DMS 273 treated with DMSO at 0.1 percent for 48 hours (cell line): ENCODE data around the gene PPP6R1.
A peak's percentile ranks its signal among the peaks of the same experiment; 100 is the strongest.

Experiments
- DNase-seq: peaks from one replicate; lab custom pipeline; 2025; lab: John Stamatoyannopoulos, UW

PPP6R1 gene, protein sequence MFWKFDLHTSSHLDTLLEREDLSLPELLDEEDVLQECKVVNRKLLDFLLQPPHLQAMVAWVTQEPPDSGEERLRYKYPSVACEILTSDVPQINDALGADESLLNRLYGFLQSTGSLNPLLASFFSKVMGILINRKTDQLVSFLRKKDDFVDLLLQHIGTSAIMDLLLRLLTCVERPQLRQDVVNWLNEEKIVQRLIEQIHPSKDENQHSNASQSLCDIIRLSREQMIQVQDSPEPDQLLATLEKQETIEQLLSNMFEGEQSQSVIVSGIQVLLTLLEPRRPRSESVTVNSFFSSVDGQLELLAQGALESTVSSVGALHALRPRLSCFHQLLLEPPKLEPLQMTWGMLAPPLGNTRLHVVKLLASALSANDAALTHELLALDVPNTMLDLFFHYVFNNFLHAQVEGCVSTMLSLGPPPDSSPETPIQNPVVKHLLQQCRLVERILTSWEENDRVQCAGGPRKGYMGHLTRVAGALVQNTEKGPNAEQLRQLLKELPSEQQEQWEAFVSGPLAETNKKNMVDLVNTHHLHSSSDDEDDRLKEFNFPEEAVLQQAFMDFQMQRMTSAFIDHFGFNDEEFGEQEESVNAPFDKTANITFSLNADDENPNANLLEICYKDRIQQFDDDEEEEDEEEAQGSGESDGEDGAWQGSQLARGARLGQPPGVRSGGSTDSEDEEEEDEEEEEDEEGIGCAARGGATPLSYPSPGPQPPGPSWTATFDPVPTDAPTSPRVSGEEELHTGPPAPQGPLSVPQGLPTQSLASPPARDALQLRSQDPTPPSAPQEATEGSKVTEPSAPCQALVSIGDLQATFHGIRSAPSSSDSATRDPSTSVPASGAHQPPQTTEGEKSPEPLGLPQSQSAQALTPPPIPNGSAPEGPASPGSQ

DNA sequence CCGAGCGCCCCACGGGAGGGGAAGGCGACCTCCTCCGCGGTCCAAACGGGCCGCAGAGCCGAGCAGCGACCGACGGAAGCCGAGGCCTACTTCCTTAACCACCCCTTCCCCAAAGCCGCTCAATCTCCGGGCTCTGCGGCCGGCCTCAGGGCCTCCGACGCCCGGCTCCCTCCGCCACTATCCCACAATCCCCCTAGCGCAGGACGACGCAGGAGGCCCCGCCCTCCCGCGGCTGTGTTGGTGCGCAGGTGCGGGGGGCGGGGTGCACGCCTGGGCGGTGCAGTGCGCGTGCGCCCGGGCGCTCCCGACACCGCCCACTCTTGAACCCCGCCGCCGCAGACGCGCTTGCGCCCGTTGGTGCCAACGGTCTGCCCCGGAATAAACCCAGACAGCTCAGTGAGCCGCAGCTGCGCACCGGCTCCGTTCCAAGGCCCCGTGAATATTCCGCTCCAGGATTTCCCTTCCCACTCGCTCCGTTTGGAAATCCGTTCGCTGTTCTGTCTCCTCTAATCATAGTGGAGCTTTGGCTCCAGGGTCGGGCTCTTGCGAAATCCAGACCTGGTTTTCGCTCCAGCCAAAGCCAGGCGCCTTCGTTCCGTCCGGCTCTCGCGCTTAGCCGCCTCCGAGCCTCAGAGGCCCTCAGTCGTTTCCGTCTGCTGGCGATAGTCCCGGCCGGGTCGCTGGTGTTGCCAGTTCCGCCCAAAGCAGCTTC is at the start of gene PPP6R1:
PPP6R1 (minus strand) TSS at position 190 of the 712 bp plus-strand sequence. CDS start 11,914 bp downstream, outside the sequence.
- DNase-seq, result peak; percentile 99

DNA sequence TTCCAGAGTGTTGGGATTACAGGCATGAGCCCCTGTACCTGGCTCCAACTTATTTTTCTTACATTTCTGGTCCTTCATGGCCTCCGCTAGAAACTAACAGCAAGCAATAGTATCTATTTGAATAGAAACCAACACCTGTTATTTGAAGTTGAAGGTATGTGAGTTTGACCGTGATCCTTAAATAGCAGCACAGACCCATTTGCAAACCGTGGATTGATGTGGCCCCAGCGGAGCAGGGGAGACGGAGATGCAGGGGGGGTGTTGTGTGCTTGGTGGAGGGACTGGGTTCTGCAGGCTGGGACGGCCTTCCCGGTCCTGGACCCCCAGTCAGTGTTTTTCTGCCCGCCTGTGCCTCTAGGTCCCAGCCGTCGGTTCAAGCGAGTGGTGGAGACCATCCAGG is 49.5 kb upstream of the PPP6R1 start:
- DNase-seq, result no peak

DNA sequence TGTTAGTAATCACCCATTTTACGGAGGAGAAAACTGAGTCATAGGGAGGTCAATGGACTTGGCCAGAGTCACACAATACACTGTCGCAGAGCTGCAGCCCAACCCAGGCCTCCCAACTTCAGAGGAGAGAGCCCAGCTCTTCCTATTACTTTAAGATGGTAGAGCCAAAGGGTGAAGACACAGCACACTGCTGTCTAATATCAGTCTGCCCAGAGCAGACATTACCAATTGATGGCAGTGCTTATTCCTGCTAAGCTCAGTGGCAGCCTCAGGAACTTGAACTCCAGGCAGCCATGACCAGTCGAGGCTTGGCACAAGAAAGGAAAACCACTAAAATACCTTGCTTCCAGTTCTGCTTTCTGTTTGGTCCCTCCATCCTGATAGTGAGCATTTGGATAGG is 47.9 kb upstream of the PPP6R1 start:
- no peak for DNase-seq

DNA sequence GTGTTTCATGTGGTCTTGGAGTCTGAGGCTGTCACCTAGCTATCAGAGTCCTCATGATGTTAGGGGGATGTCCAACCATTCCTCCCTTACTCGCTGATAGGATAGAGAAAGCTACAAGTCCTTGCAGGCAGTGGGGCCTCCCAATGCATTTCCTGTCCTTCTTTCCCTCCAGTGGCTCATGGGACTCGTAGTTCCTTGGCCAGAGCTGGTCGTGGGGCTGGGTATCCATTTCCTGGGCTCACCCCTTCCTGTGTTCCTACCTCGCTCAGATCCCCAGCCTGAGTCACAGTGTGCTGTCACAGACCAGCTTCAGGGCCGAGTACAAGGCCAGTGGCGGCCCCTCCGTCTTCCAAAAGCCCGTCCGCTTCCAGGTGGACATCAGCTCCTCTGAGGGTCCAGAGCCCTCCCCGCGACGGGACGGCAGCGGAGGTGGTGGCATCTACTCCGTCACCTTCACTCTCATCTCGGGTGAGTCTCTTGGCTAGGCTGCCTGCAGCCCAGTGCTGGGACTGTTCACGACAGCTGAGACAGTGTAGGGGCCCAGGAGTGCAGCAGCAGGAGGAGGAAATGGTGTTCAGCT is 47.3 kb upstream of the PPP6R1 start:
- no peak for DNase-seq

DNA sequence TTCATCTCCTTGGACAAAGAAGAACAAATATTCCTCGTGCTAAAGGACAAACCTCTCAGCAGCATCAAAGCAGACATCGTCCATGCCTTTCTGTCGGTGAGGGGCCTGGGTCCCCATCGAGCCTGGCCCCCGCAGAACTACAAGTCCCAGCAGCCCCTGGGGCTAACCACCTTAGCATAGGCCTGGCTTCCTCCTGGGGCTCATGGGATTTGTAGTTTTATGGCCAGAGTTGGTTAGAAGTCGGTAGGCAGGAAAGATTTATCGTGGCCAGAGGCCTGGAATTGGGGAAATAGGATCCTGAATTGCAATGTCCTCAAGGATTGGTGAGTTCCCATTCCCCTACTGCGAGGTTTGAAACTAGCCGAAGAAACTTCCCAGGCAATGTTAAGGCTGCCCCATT is 46.7 kb upstream of the PPP6R1 start:
- DNase-seq, result no peak

DNA sequence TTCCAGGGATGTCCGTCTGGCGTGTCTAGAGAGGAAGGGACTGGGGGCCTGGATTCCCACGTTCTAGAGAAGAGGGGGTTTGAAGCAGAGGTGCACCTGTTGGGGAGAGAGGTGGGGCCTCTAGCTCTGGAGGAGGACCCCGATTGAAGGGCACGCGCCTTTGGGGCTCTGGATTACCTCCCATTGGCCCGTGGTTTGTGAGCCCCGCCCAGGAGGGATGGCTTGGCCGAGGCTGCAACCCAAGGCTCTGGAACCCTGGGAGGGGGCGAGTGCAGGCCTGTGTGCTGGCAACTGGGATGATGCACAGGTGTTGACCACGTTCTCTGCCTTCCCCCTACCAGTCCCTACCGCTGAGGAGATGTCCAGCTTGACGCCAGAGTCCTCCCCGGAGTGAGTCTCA is 46.2 kb upstream of the PPP6R1 start:
- DNase-seq, result no peak

DNA sequence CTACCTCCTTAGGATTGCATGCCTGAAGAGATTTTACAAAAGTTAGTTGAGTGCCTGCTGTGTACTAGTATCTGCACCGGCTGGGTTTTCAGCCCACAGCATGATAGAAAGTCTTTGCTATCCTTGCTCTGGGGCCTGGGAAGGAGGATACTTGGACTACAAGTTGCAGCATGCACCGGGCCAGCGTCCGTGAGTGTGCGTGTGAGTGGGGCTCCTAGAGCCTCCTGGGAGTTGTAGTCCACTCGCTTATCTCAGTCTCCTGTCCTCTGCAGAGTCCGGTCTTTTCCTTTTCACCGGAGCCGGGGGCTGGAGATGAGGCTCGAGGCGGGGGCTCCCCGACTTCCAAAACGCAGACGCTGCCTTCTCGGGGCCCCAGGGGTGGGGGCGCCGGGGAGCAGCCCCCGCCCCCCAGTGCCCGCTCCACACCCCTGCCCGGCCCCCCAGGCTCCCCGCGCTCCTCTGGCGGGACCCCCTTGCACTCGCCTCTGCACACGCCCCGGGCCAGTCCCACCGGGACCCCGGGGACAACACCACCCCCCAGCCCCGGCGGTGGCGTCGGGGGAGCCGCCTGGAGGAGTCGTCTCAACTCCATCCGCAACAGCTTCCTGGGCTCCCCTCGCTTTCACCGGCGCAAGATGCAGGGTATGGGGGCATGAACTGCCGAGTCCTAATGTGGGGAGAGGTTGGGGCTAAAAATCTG is 45.6 kb upstream of the PPP6R1 start:
- DNase-seq, result no peak

DNA sequence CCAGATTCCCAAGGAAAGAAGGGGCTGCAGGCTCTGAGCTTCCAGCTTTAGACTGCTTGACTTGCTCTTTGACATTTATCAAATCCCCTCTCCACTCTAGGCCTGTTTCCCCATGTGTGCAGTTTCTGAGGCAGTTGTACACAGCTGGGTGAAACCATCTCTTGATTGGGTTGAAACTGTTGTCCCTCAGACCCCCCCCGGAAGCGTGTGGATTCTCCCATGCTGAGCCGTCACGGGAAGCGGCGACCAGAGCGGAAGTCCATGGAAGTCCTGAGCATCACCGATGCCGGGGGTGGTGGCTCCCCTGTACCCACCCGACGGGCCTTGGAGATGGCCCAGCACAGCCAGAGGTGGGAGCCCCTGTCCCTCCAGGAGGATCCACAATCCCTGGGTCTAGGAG is 44.7 kb upstream of the PPP6R1 start:
- no peak for DNase-seq

DNA sequence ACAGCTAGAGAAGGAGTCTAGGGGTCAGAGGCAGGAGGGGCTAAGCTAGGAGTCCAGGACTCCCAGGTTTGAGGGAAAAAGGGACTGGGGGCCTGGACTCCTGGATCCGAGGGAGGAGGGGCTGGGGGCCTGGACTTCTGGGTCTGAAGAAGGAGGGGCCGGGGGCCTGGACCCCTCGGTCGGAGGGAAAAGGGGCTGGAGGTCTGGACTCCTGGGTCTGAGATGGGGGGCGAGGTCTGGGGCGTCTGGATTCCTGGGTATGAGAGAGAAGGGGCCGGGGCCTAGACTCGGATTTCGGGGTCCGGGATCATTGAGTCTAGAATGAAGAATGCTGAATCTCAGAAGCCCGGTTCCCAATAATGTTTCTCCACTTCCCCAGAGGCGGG is 43.5 kb upstream of the PPP6R1 start:
- DNase-seq, result no peak

DNA sequence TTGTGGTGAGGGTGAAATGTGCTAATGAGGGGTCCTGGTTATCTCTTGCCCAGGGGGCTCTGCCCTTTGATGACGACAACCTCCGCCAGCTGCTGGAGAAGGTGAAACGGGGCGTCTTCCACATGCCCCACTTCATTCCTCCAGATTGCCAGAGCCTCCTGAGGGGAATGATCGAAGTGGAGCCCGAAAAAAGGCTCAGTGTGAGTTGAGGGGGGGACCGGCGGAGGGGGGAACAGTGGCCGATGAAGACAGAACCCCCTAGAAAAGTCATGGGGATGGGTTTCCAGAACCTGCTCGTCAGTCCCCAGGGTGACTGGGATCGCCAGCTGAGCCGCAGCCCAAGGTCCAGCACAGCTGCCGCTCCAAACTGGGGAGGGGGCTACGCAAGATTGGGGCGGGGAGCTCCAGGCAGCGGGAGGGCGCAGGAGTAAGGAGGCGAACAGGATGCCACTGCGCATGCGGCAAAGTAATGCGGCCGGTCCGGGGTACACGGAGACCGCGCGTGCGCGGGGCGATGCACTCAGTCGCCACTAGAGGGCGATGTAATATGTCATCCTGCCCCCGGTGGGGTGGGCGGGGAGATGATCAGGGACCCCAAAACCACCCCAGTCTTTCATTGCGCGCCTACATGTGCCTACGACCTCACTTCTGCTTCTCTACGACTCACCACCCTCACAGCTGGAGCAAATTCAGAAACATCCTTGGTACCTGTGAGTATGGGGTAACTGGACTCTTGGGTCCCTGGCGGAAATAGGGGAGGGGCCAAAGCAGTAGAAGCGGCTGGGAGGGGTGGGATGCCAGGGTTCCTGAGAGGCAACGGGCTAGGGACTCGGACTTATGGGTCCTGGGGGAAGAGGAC is 42.9 kb upstream of the PPP6R1 start:
- no peak for DNase-seq

DNA sequence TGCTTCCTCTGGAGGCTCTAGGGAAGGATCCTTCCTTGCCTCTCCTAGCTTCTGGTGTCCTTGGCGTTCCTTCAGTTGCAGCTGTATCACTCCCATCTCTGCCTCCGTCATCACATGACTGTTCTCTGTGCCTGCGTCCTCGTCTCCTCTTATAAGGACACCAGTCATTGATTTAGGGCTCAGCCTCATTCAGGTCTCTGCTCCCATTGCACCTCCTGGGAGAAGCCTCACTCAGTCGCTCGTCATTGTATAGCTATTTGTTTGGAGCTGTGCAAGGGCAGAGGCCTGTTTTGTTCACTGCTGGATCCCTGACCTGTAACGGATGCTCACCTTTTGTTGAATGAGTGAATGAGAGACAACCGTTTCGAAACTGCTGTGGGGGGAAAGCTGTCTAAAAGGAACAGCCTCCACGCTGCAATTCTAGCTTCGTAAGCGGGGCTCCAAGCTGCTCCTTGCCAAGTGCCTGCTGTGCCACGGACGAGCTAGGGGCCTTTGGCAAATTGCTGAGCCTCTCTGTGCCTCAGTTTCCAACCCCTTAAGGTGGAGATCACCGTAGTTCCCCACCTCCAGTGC is 42.2 kb upstream of the PPP6R1 start:
- DNase-seq, result no peak

DNA sequence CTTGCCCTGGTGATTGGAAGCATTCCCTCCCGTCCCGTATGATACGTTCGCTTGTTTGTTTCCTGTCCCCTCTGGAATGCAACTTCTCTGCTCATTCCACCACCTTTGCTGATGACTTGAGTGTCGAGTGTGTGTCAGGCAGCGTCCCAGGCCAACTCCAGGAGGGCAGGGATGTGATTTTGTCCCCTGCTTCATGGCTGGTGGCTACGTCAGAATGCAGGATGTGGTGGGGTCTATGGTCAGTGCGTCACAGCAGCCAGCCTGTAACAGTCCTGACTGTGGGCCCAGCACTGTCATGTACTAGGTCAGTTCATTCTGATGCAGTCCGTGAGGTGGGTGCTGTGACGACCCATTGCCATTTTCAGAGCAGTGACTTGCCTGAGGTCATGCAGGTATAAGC is 41.2 kb upstream of the PPP6R1 start:
- DNase-seq, result no peak

DNA sequence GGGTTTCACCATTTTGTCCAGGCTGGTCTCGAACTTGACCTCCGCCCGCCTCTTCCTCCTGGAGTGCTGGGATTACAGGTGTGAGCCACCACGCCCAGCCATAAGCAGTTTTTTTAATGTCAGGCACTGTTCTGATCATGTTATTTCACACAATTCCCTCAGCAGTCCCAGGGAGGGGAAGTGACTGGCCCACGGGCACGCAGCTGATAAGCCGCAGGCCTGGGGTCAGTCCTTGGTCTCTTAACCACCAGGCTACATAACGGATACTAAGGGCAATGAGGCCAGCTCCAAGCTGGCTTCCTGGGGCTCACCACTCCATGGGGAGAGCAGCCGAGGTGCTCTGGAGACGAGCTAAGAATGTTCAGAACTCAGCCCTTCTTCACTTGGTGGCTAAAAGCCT is 38.5 kb upstream of the PPP6R1 start:
- DNase-seq, result no peak

DNA sequence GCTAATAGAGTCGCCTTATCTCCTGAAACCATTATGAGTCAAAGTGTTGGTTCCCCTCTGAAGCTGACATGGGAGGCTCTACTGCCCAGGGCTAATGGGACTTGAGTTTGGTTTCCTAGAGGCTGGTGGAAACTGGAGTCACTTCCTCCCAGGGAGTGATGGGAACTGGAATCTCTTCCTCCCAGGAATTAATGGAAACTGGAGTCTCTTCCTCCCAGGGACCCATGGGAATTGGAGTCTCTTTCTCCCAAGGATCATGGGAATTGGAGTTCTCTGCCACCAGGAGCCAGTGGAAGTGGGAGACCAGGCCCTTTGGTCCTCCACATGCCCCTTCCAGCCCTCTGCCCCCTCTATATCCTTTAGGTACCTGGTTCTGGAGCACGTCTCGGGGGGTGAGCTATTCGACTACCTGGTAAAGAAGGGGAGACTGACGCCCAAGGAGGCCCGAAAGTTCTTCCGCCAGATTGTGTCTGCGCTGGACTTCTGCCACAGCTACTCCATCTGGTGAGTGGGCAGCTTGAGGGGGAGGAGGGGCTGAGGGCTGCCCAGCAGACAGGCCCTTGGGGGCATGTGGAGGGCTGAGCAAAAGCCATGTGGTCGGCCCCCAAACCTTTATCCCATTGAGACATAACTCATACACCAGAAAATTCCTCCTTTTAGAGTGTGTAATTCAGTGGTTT is 30.4 kb upstream of the PPP6R1 start:
- DNase-seq, result peak; percentile 46

DNA sequence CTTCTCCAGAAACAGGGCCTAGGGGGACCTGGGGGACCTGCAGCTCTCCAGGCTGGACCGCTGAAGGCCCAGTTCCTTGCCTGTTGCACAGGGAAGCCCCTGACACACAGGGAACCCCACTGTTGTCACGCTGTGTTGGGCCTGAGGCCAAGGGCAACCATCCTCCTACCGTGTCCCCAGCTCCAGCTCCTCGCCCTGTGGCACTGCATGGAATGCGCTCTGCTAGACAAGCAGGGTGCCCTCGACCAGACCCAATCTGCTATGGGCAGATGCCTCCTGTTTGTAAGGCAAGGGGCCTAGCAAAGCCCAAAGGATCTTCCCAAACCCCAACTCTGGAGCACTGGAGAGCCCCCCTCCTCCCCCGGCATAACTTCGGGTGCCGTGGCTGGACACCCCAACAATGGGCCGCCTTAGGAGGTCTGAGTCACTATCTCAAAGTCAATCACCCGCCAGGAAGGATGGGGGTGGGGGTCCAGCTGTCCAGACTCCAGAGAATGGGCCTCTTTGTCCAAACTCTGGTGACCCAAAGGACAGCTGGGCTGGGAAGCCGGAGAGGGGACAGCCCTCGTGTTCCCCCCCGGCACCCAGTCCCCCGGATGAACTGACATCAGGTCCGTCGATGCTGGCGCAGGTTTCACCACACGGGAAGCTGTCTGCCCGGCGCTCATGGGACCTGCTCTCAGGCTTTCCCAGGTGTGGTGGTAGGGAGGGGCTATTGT is 28.7 kb upstream of the PPP6R1 start:
- no peak for DNase-seq

DNA sequence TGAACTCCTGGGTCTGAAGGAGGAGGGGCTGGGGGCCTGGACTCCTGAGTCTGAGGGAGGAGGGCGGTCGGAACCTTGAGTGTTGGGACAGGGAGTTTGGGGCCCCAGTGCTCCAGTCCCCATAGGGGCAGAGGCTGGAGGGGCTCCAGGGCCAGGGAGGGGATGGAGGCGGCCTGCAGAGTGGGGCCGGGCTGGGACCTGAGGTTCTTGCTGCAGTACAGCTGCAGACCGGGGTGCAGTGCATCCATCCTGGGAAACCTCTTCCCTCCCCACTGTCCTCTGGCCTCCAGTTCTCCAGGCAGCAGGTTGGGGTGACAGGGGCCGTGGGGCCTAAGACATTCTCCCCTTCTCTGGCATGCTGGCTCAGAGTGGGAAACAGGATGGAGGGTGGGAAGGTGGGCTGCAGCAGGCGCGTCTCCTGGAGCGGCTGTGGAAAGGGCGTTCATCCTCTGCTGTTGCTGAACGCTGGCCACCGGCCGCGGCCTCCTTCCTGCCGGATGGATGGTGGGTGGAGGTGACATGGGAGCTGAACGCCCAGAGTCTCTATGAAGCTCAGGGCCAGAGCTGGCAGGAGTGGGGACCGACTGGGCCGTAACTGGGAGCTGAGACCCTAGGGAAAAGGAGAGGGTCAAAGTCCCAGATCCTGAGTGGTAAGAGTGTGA is 26.5 kb upstream of the PPP6R1 start:
- no peak for DNase-seq

DNA sequence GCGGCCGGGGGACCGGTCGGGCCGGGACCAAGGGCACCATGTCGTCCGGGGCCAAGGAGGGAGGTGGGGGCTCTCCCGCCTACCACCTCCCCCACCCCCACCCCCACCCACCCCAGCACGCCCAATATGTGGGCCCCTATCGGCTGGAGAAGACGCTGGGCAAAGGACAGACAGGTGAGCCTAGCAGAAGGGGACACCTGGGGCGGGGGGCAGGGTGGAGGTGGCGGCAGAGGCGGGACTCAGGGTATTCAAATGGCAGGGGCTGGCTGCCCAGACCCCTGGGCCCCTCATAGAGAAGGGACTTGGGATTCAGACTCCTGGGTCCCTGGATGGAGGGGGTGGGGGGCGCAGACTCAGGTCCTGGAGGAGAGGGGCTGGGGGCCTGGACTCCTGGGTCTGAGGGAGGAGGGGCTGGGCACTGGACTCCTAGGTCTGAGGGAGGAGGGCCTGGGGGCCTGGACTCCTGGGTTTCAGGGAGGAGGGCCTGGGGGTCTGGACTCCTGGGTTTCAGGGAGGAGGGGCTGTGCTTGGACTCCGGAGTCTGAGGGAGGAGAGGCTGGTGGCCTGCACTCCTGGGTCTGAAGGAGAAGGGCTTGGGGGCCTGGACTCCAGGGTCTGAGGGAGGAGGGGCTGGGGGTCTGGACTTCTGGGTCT is 25.7 kb upstream of the PPP6R1 start:
- no peak for DNase-seq
